HepG2 (cell line): ENCODE measurements around the gene LEP. TPM values are rescaled to one million over a fixed set of nuclear protein-coding genes. Genes with fewer than 3 reads are reported as not detected.
A peak's percentile ranks its signal among the peaks of the same experiment; 100 is the strongest.

Source experiments
- ATAC-seq: fragments of 200-7000 bp; cut with Tn5 transposase; 3 replicates; pipeline ENCODE4 v1.9.1; 2020; ENCODE audit warnings: mild to moderate bottlenecking, moderate library complexity
- BruUV-seq: library from RNA; stranded (reverse); fragments of 400-500 nt; replicated peaks from 2 replicates; lab custom pipeline; 2021; lab: Mats Ljungman, UMichigan
- CTCF ChIA-PET: fragments of 300-600 bp; formaldehyde crosslinking; extraction: SDS; loops from one replicate; lab custom pipeline; 2021; ENCODE audit warnings: low total read pairs, inconsistent platforms, low intra/inter-chr PET ratio; lab: Yijun Ruan, JAX
- POLR2A ChIA-PET: fragments of 350-600 bp; sonication (Branson Sonifier 250); formaldehyde crosslinking; loops from one replicate; lab custom pipeline; 2020; ENCODE audit warnings: antibody characterized with exemption, inconsistent platforms; lab: Yijun Ruan, JAX
- DNase-seq: peaks from one replicate; pipeline ENCODE4 v3.0.0-alpha.2; 2015; ENCODE audit warnings: low spot score
- FAIRE-seq: peaks from 3 replicates; lab custom pipeline; 2011; peaks lifted over from hg19 to GRCh38; lab: Jason Lieb, UNC
- H2AFZ ChIP-seq: one replicate; pipeline ENCODE4 v1.6.1; 2011; ENCODE audit warnings: low read length, inconsistent platforms
- H3K27ac ChIP-seq: fragments of 300-600 bp; 3 replicates; pipeline ENCODE4 v1.8.0; 2011; ENCODE audit warnings: mixed run types, mild to moderate bottlenecking, mixed read lengths, low read length, inconsistent platforms; ENCODE audit not compliant: insufficient read depth; ENCODE audit errors: extremely low read length
- H3K27me3 ChIP-seq, 2 experiments: fragments of 200-600 bp in 1 of 2; 2 replicates in 1 of 2; 3 replicates in 1 of 2; pipeline versions ENCODE4 v1.6.0 to v1.8.0; 2011; ENCODE audit warnings: low read length in 2 of 2, mild to moderate bottlenecking in 2 of 2, moderate library complexity in 2 of 2, inconsistent platforms in 1 of 2; ENCODE audit not compliant: insufficient read depth in 2 of 2, control insufficient read depth in 1 of 2
- H3K36me3 ChIP-seq, 2 experiments: fragments of 200-600 bp in 1 of 2; replicated peaks in 1 of 2; 2 replicates in 1 of 2; 3 replicates in 1 of 2; pipeline versions ENCODE4 v1.5.1 to v1.8.0; 2011; ENCODE audit warnings: low read length in 2 of 2, inconsistent platforms in 1 of 2; ENCODE audit not compliant: insufficient read depth in 2 of 2, control insufficient read depth in 1 of 2
- H3K4me1 ChIP-seq: 2 replicates; pipeline ENCODE4 v1.5.1; 2012; ENCODE audit warnings: low read length, inconsistent platforms; ENCODE audit not compliant: insufficient read depth
- H3K4me2 ChIP-seq: 2 replicates; pipeline ENCODE4 v1.6.0; 2011; ENCODE audit warnings: low read depth, low read length, inconsistent platforms
- H3K4me3 ChIP-seq, 3 experiments: fragments of 200-600 bp in 1 of 3; sonication (generic), shearing (Covaris generic) in 1 of 3; replicated peaks in 1 of 3; 2 replicates each; pipeline ENCODE4 v1.5.1; 2011 to 2016; ENCODE audit warnings: low read length in 3 of 3, inconsistent platforms in 2 of 3, low read depth in 2 of 3, mild to moderate bottlenecking in 2 of 3, control low read depth in 1 of 3, mixed read lengths in 1 of 3; ENCODE audit not compliant: insufficient read depth in 1 of 3
- H3K79me2 ChIP-seq: one replicate; pipeline ENCODE4 v1.6.1; 2011; ENCODE audit warnings: low read length, inconsistent platforms; ENCODE audit not compliant: insufficient read depth
- H3K9ac ChIP-seq: 2 replicates; pipeline ENCODE4 v1.6.0; 2011; ENCODE audit warnings: mild to moderate bottlenecking, low read depth, low read length, inconsistent platforms; ENCODE audit not compliant: insufficient read depth
- H3K9me3 ChIP-seq: 2 replicates; pipeline ENCODE4 v1.5.1; 2012; ENCODE audit warnings: mild to moderate bottlenecking, low read length
- H4K20me1 ChIP-seq: 2 replicates; pipeline ENCODE4 v1.6.0; 2011; ENCODE audit warnings: inconsistent platforms, mild to moderate bottlenecking, low read length, moderate library complexity; ENCODE audit not compliant: insufficient read depth
- HOXA7 ChIP-seq: sonication (generic); formaldehyde crosslinking; IDR thresholded peaks from 2 replicates; pipeline ENCODE4 v1.8.1; 2022; ENCODE audit warnings: mild to moderate bottlenecking, missing genetic modification reagents, moderate library complexity
- KDM3A ChIP-seq: IDR thresholded peaks from 2 replicates; pipeline ENCODE4 v1.6.1; 2018; ENCODE audit warnings: low read depth, missing compliant biosample characterization
- TMF1 ChIP-seq: sonication (generic); formaldehyde crosslinking; IDR thresholded peaks from 2 replicates; pipeline ENCODE4 v1.8.1; 2022; ENCODE audit warnings: low read depth, missing genetic modification reagents
- TSC22D2 ChIP-seq: sonication (generic); formaldehyde crosslinking; IDR thresholded peaks from 2 replicates; pipeline ENCODE4 v1.5.1; 2020; ENCODE audit warnings: missing genetic modification reagents, mild to moderate bottlenecking, borderline replicate concordance
- ZNF496 ChIP-seq: sonication (generic); formaldehyde crosslinking; IDR thresholded peaks from 2 replicates; pipeline ENCODE4 v1.8.1; 2023; ENCODE audit warnings: mild to moderate bottlenecking, moderate library complexity, missing genetic modification reagents; ENCODE audit not compliant: insufficient replicate concordance
- ZNF510 ChIP-seq: sonication (generic); formaldehyde crosslinking; IDR thresholded peaks from 2 replicates; pipeline ENCODE4 v1.4.0; 2020; ENCODE audit warnings: low read depth, mild to moderate bottlenecking, missing genetic modification reagents
- ZNF7 ChIP-seq: IDR thresholded peaks from 2 replicates; pipeline ENCODE4 v1.6.1; 2016; ENCODE audit warnings: missing biosample characterization, missing genetic modification reagents
- ZNF766 ChIP-seq: sonication (generic); formaldehyde crosslinking; IDR thresholded peaks from 2 replicates; pipeline ENCODE4 v1.5.0; 2020; ENCODE audit warnings: missing genetic modification reagents, borderline replicate concordance
- WGBS: methylation state at CpG from one replicate; pipeline ENCODE4 v1.1.6; 2017; ENCODE audit warnings: low lambda C conversion rate; 5-methylcytosine and 5-hydroxymethylcytosine counted together
- in situ Hi-C: cut with HindIII; loops from 2 replicates; pipeline ENCODE4 v1.10.0; 2017; ENCODE audit warnings: low pct_unique_long_range_greater_than_20kb; ENCODE audit not compliant: extremely low pct_ligation_motif_present
- intact Hi-C: fragments of 100-400 bp; cut with micrococcal nuclease; formaldehyde crosslinking; loops from one replicate; pipeline ENCODE4 v1.10.0; 2022; ENCODE audit not compliant: unreplicated experiment
- polyA plus RNA-seq, 8 experiments: library from polyadenylated mRNA; depleted of rRNA in 3 of 8; stranded (reverse) in 7 of 8; unstranded in 1 of 8; fragments of >200 nt; fragmentation: Illumina TruSeq in 4 of 8; extraction: Trizol in 4 of 8; gene quantifications; 2 replicates each; pipeline versions ENCODE4 v1.2.1 to v1.2.3, GENCODE V29; 2011 to 2016; ENCODE audit warnings: low read depth in 4 of 8, missing spikeins in 1 of 8, mixed read lengths in 1 of 8; ENCODE audit not compliant: insufficient read depth in 1 of 8
- total RNA-seq, 5 experiments: library from RNA; depleted of rRNA; stranded (reverse); fragments of >200 nt; fragmentation: Illumina TruSeq; extraction: Trizol; gene quantifications; 2 replicates each; pipeline ENCODE4 v1.2.3, GENCODE V29; 2016; ENCODE audit warnings: low read depth in 1 of 5
- TF ChIP-seq, protein P1 (sequence below): sonication (generic); formaldehyde crosslinking; conservative IDR thresholded peaks from 2 replicates; pipeline ENCODE4 v1.4.0; 2020; ENCODE audit warnings: missing genetic modification reagents
- TF ChIP-seq, protein P2 (sequence below): sonication (generic); formaldehyde crosslinking; IDR thresholded peaks from 2 replicates; pipeline ENCODE4 v1.4.0; 2020; ENCODE audit warnings: low read depth, mild to moderate bottlenecking, missing genetic modification reagents
- TF ChIP-seq, protein P3 (sequence below): IDR thresholded peaks from 2 replicates; pipeline ENCODE4 v1.6.1; 2016; ENCODE audit warnings: missing compliant biosample characterization, missing genetic modification reagents, borderline replicate concordance

LEP gene
- total and polyA plus RNA-seq, 2 of the 13 experiments (the other 11 are each of a cell fraction or from before 2014, with no cell fraction given), result 0.05 TPM; not detected in 1

DNA sequence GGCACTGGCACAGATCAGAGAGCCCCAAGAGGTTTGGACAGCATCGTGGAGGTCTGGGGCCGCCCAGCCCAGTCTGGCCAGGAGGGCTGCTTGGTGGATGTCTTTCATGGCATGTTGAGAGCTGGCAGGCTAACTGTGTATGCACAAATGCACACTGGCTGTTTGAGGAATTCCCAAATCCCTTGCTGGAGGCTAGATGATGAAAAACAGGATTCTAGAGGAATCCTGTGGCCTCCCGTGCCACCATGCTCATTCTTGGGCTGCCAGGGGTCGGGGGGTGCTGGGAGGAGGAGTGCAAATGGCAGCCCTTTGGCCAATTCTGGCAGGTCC, 26.5 kb downstream of the LEP start:
- Histone ChIP-seq H3K9ac (no peak overlapping the region), H3K4me2 (peak overlapping the region; percentile 82), H3K36me3 (no peaks in the 10 kb centered on the region), H3K27ac (no peak overlapping the region), H2AFZ (no peak overlapping the region), H3K27me3 (no peaks in the 10 kb centered on the region; a peak in 1 of 5 replicates)
- intact Hi-C loops (no loop called here), in situ Hi-C loops (no loop called here)
- peak; percentile 18; the same call in 2 of the 3 replicates for ATAC-seq
- no peak for FAIRE-seq
- POLR2A ChIA-PET, result no interaction called here
- BruUV-seq, result no TSS peak
- WGBS, result 57% methylated on average over 2 of the region's 4 CpGs
- no peak for DNase-seq
- TF ChIP-seq KDM3A (CRISPR knock-in tag), result no peak
- TF ChIP-seq, protein P1, sequence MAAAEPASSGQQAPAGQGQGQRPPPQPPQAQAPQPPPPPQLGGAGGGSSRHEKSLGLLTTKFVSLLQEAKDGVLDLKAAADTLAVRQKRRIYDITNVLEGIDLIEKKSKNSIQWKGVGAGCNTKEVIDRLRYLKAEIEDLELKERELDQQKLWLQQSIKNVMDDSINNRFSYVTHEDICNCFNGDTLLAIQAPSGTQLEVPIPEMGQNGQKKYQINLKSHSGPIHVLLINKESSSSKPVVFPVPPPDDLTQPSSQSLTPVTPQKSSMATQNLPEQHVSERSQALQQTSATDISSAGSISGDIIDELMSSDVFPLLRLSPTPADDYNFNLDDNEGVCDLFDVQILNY (CRISPR knock-in tag), result no peak
- TF ChIP-seq, protein P2, sequence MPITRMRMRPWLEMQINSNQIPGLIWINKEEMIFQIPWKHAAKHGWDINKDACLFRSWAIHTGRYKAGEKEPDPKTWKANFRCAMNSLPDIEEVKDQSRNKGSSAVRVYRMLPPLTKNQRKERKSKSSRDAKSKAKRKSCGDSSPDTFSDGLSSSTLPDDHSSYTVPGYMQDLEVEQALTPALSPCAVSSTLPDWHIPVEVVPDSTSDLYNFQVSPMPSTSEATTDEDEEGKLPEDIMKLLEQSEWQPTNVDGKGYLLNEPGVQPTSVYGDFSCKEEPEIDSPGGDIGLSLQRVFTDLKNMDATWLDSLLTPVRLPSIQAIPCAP (CRISPR knock-in tag), result no peak
- TF ChIP-seq ZNF7 (CRISPR knock-in tag), result no peak
- TF ChIP-seq ZNF766 (CRISPR knock-in tag), result no peak
- TF ChIP-seq, protein P3, sequence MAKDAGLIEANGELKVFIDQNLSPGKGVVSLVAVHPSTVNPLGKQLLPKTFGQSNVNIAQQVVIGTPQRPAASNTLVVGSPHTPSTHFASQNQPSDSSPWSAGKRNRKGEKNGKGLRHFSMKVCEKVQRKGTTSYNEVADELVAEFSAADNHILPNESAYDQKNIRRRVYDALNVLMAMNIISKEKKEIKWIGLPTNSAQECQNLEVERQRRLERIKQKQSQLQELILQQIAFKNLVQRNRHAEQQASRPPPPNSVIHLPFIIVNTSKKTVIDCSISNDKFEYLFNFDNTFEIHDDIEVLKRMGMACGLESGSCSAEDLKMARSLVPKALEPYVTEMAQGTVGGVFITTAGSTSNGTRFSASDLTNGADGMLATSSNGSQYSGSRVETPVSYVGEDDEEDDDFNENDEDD (CRISPR knock-in tag), result no peak
- no peak for TF ChIP-seq TMF1
- no peak for TF ChIP-seq TSC22D2 (CRISPR knock-in tag)
- no peak for TF ChIP-seq ZNF510 (CRISPR knock-in tag)
- TF ChIP-seq HOXA7, result no peak
- no peak for TF ChIP-seq ZNF496 (CRISPR knock-in tag)
- TF ChIP-seq, all 625 proteins: peak for 0
- H4K20me1 ChIP-seq, result no peaks in the 10 kb centered on the region
- H3K4me3 ChIP-seq, result no peak overlapping the region; a peak in 1 of 6 replicates
- peaks cover 21% of the 10 kb centered on the region for H3K4me1 ChIP-seq
- CTCF ChIA-PET, result no interaction called here
- no peaks in the 10 kb centered on the region for H3K79me2 ChIP-seq
- no peaks in the 10 kb centered on the region for H3K9me3 ChIP-seq
